M059J (cell line): ENCODE results near the gene GET3. TPM values are rescaled to one million over a fixed set of nuclear protein-coding genes. Genes with fewer than 3 reads are reported as not detected.
"Not testable (repeated sequence)": the region's sequence is repeated elsewhere in the genome, so short reads cannot be mapped to it uniquely, and the experiment has no call there.

Source experiments
- DNase-seq: peaks from one replicate; pipeline ENCODE4 v3.0.0-alpha.2; 2012; ENCODE audit warnings: low read depth
- total RNA-seq: library from RNA; depleted of rRNA; stranded (reverse); fragments of >200 nt; shearing (Covaris generic); gene quantifications from 2 replicates; pipeline ENCODE4 v1.2.3, GENCODE V29; 2014; rRNA removed

GET3 gene
- total RNA-seq, 1 experiment from 2014 or later = 114 TPM

DNA sequence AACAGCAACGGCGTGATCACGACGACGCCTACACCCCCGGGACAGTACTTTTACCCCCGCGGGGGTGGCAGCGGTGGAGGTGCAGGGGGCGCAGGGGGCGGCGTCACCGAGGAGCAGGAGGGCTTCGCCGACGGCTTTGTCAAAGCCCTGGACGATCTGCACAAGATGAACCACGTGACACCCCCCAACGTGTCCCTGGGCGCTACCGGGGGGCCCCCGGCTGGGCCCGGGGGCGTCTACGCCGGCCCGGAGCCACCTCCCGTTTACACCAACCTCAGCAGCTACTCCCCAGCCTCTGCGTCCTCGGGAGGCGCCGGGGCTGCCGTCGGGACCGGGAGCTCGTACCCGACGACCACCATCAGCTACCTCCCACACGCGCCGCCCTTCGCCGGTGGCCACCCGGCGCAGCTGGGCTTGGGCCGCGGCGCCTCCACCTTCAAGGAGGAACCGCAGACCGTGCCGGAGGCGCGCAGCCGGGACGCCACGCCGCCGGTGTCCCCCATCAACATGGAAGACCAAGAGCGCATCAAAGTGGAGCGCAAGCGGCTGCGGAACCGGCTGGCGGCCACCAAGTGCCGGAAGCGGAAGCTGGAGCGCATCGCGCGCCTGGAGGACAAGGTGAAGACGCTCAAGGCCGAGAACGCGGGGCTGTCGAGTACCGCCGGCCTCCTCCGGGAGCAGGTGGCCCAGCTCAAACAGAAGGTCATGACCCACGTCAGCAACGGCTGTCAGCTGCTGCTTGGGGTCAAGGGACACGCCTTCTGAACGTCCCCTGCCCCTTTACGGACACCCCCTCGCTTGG is 55.0 kb downstream of the GET3 start:
- peak; percentile 68 for DNase-seq

DNA sequence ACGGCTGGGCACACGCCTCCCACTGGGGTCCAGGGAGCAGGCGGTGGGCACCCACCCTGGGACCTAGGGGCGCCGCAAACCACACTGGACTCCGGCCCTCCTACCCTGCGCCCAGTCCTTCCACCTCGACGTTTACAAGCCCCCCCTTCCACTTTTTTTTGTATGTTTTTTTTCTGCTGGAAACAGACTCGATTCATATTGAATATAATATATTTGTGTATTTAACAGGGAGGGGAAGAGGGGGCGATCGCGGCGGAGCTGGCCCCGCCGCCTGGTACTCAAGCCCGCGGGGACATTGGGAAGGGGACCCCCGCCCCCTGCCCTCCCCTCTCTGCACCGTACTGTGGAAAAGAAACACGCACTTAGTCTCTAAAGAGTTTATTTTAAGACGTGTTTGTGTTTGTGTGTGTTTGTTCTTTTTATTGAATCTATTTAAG is 55.6 kb downstream of the GET3 start:
- DNase-seq = no peak

- DNase-seq = peak; percentile 92
Observed at GRCh38 chr19:12793290-12794195, 56.2 kb downstream of the GET3 start.

GRCh38 chr19:12794196-12794941 is 57.1 kb downstream of the GET3 start:
- DNase-seq = peak; percentile 46

GRCh38 chr19:12794971-12795381 is 57.7 kb downstream of the GET3 start:
- no peak for DNase-seq

DNA sequence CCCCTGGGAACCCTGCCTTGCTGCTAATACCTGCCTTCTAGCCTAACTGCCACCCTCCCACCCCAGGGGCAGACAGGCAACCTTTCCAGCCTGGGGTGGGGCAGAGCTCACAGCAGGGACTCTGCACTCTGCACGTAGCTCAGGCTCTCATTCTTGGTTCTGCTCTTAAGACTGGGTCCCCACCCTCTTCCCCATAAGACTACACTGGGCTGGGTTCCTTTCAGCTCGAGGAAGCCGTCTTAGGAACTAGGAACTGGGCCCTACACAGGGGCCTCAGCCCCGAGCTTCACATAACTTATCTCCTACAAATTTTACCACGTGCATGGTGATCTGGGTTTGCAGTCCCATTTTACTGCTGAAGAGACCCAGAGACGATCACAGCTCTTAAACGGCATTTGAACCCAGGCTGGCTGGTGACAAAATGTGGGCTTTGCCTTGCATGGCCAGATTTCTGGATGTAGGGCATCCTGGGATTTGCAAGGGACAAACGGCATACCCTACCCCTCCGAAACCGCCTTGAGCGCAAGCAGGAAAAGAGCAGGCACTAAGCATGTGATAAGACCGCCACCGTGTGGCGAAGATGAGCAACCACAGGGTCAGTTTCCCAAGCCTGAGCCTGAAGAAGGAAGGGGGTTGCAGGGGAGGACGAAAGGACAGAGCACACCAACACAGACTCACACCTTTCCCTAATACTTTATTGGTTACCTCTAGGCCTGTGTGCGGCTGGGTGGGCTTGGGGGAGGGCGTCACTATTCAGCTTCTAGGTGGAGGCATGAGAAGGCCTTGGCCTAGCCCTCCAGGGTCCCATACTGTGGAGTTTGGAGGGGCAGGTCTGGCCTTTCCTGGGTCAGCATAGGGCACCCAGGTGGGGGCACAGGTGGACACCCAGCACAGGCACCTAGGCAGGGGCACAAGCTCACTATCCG is 59.1 kb downstream of the GET3 start:
- peak; percentile 76 for DNase-seq

- no peak for DNase-seq
Observed at GRCh38 chr19:12797141-12797587, 59.9 kb downstream of the GET3 start.

DNA sequence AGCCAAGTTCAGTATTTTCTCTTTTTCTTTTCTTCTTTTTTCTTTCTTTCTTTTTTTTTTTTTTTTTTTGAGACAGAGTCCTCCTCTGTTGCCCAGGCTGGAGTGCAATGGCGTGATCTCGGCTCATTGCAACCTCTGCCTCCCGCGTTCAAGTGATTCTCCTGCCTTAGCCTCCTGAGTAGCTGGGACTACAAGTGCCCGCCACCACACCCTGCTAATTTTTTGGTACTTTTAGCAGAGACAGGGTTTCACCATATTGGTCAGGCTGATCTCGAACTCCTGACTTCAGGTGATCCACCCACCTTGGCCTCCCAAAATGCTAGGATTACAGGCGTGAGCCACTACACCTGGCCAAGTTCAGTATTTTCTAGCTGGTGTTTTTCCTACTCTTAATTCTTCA is 60.3 kb downstream of the GET3 start:
- not testable (repeated sequence) for DNase-seq

Other genes starting within 250 kb of the GET3 start
- 4.5 and 8.7 TPM in 2 replicates for gene ZNF564, start 186.0 kb upstream of the GET3 start, total RNA-seq
- 6.3 and 7.9 TPM in 2 replicates for gene ZNF490, start 126.7 kb upstream of the GET3 start, total RNA-seq
- 12.8 and 27.7 TPM in 2 replicates for gene ZNF791, start 126.6 kb upstream of the GET3 start, total RNA-seq
- gene MAN2B1, start 70.8 kb upstream of the GET3 start, total RNA-seq = 57.8 and 68.4 TPM in 2 replicates
- 9.6 and 10.5 TPM in 2 replicates for gene WDR83, start 70.7 kb upstream of the GET3 start, total RNA-seq
- gene DHPS, start 55.6 kb upstream of the GET3 start, total RNA-seq = 82.7 and 108 TPM in 2 replicates
- gene GNG14, start 49.5 kb upstream of the GET3 start, total RNA-seq = not detected in 2 replicates
- gene FBXW9, start 40.9 kb upstream of the GET3 start, total RNA-seq = 12.0 and 14.5 TPM in 2 replicates
- 32.3 and 40.2 TPM in 2 replicates for gene TNPO2, start 13.6 kb upstream of the GET3 start, total RNA-seq
- gene TRIR, start 2.8 kb upstream of the GET3 start, total RNA-seq = 272 and 329 TPM in 2 replicates
- not detected in 2 replicates for gene BEST2, start 14.3 kb downstream of the GET3 start, total RNA-seq
- gene HOOK2, start 38.1 kb downstream of the GET3 start, total RNA-seq = 7.2 and 8.4 TPM in 2 replicates
- gene JUNB, start 54.0 kb downstream of the GET3 start, total RNA-seq = 68.3 and 92.5 TPM in 2 replicates
- 178 and 300 TPM in 2 replicates for gene PRDX2, start 64.3 kb downstream of the GET3 start, total RNA-seq
- not detected in 2 replicates for gene THSD8, start 64.6 kb downstream of the GET3 start, total RNA-seq
- 50.4 and 62.8 TPM in 2 replicates for gene RNASEH2A, start 69.1 kb downstream of the GET3 start, total RNA-seq
- 0.52 TPM in 1 of 2 replicates, not detected in the other for gene RTBDN, start 97.1 kb downstream of the GET3 start, total RNA-seq
- 0.10 and 0.12 TPM in 2 replicates for gene MAST1, start 101.0 kb downstream of the GET3 start, total RNA-seq
- 61.0 and 62.4 TPM in 2 replicates for gene DNASE2, start 144.0 kb downstream of the GET3 start, total RNA-seq
- gene KLF1, start 149.7 kb downstream of the GET3 start, total RNA-seq = not detected in 2 replicates
- 27.2 and 27.5 TPM in 2 replicates for gene GCDH, start 153.7 kb downstream of the GET3 start, total RNA-seq
- gene SYCE2, start 181.8 kb downstream of the GET3 start, total RNA-seq = 0.20 and 0.34 TPM in 2 replicates
- 67.2 and 86.6 TPM in 2 replicates for gene FARSA, start 196.2 kb downstream of the GET3 start, total RNA-seq
- gene CALR, start 201.1 kb downstream of the GET3 start, total RNA-seq = 2,061 and 2,975 TPM in 2 replicates
- 156 and 205 TPM in 2 replicates for gene RAD23A, start 208.4 kb downstream of the GET3 start, total RNA-seq
- gene GADD45GIP1, start 219.7 kb downstream of the GET3 start, total RNA-seq = 48.1 and 54.0 TPM in 2 replicates
- gene DAND5, start 232.1 kb downstream of the GET3 start, total RNA-seq = 0.62 TPM in 1 of 2 replicates, not detected in the other